Testis (tissue), 2 donors: ENCODE measurements around the gene PEX14.

Source experiments
- POLR2A ChIP-seq: fragments of 450-650 bp; IDR thresholded peaks from one replicate; pipeline ENCODE4 v1.6.1; 2017; ENCODE audit warnings: antibody characterized with exemption, mild to moderate bottlenecking, moderate library complexity
- TF ChIP-seq, protein P1 (sequence below), 3 experiments: fragments of 450-650 bp in 2 of 3; fragments of 200-600 bp in 1 of 3; sonication (generic) in 1 of 3; IDR thresholded peaks; one replicate each; pipeline ENCODE4 v1.5.1; 2016 to 2019; ENCODE audit warnings: antibody characterized with exemption in 3 of 3, mild to moderate bottlenecking in 2 of 3, moderate library complexity in 1 of 3

DNA sequence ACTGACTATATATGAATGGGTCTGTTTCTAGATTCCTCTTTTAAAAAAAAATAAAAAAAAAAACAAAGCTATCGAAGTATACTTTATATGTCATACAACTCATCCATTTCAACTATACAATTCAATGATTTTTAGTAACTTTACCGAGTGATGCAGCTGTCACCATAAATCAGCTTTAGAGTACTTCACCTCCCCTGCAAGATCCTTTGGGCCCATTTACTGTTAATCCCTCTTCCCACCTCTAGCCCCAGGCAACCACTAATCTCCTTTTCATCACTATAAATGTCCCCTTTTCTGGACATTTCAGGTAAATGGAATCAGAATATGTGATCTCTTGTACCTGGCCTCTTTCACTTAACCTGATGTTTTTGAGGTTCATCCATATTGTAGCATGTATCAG, 133.9 kb downstream of the PEX14 start:
- TF ChIP-seq, protein P1, sequence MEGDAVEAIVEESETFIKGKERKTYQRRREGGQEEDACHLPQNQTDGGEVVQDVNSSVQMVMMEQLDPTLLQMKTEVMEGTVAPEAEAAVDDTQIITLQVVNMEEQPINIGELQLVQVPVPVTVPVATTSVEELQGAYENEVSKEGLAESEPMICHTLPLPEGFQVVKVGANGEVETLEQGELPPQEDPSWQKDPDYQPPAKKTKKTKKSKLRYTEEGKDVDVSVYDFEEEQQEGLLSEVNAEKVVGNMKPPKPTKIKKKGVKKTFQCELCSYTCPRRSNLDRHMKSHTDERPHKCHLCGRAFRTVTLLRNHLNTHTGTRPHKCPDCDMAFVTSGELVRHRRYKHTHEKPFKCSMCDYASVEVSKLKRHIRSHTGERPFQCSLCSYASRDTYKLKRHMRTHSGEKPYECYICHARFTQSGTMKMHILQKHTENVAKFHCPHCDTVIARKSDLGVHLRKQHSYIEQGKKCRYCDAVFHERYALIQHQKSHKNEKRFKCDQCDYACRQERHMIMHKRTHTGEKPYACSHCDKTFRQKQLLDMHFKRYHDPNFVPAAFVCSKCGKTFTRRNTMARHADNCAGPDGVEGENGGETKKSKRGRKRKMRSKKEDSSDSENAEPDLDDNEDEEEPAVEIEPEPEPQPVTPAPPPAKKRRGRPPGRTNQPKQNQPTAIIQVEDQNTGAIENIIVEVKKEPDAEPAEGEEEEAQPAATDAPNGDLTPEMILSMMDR (IDR thresholded peaks at IDR 0.05), result no peak
- no peak for TF ChIP-seq POLR2A
